Stimulated activated CD8-positive, alpha-beta memory T cell treated with anti-CD3 and anti-CD28 coated beads, Interleukin-4, amount 100 ng/mL, for 1 hour (primary cell): ENCODE results near the gene ZNF445.
"Not testable (repeated sequence)": the region's sequence is repeated elsewhere in the genome, so short reads cannot be mapped to it uniquely, and the experiment has no call there.

ENCODE experiments used
- DNase-seq, 2 donors: peaks; one replicate each; pipeline ENCODE4 v3.0.0-alpha.2; 2020; ENCODE audit warnings: low read depth in 2 of 2, low spot score in 1 of 2

Gene ZNF445

GRCh38 chr3:44477312-44478030, at the start of gene ZNF445:
Gene ZNF445, minus strand, starts transcription at chr3:44477670. Its CDS starts 22,121 bp downstream, at chr3:44455549.
- peak; percentile 31 to 57 for DNase-seq

GRCh38 chr3:44525060-44525459, 47.6 kb upstream of the ZNF445 start:
- DNase-seq, result no peak

- no peak for DNase-seq
These were observed 45.0 kb upstream of the ZNF445 start for GRCh38 chr3:44522494-44522933.

- DNase-seq, result no peak
These were observed 44.3 kb upstream of the ZNF445 start for GRCh38 chr3:44521721-44522120.

GRCh38 chr3:44518782-44519156, 41.3 kb upstream of the ZNF445 start:
- no peak for DNase-seq

GRCh38 chr3:44516230-44516629, 38.8 kb upstream of the ZNF445 start:
- DNase-seq, result no peak

- no peak for DNase-seq
These were observed 36.0 kb upstream of the ZNF445 start for GRCh38 chr3:44513513-44513912.

GRCh38 chr3:44511238-44511566, 33.7 kb upstream of the ZNF445 start:
- no peak for DNase-seq

- no peak for DNase-seq
These were observed 32.5 kb upstream of the ZNF445 start for GRCh38 chr3:44510000-44510368.

- no peak for DNase-seq
These were observed 32.0 kb upstream of the ZNF445 start for GRCh38 chr3:44509393-44509921.

- DNase-seq, result no peak
These were observed 29.5 kb upstream of the ZNF445 start for GRCh38 chr3:44506961-44507360.

- DNase-seq, result no peak
These were observed 29.1 kb upstream of the ZNF445 start for GRCh38 chr3:44506556-44506955.

GRCh38 chr3:44504566-44504965, 27.1 kb upstream of the ZNF445 start:
- DNase-seq, result no peak

- not testable (repeated sequence) for DNase-seq
These were observed 25.7 kb upstream of the ZNF445 start for GRCh38 chr3:44503178-44503577.

GRCh38 chr3:44501971-44502370, 24.5 kb upstream of the ZNF445 start:
- no peak for DNase-seq

- DNase-seq, result not testable (repeated sequence)
These were observed 22.4 kb upstream of the ZNF445 start for GRCh38 chr3:44499899-44500168.

GRCh38 chr3:44499149-44499898, 21.9 kb upstream of the ZNF445 start:
- DNase-seq, result no peak

GRCh38 chr3:44495636-44496415, 18.4 kb upstream of the ZNF445 start:
- DNase-seq, result no peak

GRCh38 chr3:44492496-44492895, 15.0 kb upstream of the ZNF445 start:
- DNase-seq, result no peak

GRCh38 chr3:44482721-44483120, 5.3 kb upstream of the ZNF445 start:
- DNase-seq, result no peak

- no peak for DNase-seq
These were observed 1.2 kb upstream of the ZNF445 start for GRCh38 chr3:44478606-44479094.

GRCh38 chr3:44478055-44478468, 592 bp upstream of the ZNF445 start:
- no peak for DNase-seq
